SW 1271 (cell line): ENCODE data around the gene COL4A6.

Source experiments
- DNase-seq, 2 experiments: peaks; one replicate each; lab custom pipeline; 2025; lab: John Stamatoyannopoulos, UW

The COL4A6 gene

DNA sequence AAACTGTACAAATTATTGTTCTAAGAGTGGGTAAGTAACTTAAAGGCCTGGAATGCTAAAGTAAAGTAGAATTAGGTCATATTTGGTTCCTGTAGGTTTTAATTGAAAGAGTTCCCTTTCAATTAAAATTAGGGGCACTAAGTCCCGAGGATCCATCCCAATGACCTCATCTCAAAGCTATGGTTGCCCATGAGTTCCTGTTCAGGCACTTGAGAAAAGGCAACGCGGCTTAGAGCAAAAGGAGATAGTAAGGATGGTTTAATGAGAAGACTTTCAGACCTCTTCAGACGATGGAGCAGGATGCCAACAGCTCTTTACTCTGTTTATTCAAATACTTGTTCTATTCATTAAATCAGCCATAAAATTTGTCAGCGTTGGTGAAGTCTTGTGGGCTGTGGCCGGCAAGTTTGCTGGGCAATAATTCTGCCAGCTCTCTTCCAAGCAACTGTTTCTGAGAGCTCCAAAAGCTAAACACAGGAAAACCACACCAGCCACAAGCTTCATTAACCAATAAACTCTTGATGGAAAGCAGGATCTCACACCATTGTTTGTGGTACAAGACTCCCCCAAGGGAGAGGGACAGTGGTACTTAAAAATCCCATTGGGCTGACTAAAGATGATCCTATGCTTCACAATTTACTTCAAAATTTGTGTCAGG is 167.4 kb downstream of the COL4A6 start:
- no peak for DNase-seq

DNA sequence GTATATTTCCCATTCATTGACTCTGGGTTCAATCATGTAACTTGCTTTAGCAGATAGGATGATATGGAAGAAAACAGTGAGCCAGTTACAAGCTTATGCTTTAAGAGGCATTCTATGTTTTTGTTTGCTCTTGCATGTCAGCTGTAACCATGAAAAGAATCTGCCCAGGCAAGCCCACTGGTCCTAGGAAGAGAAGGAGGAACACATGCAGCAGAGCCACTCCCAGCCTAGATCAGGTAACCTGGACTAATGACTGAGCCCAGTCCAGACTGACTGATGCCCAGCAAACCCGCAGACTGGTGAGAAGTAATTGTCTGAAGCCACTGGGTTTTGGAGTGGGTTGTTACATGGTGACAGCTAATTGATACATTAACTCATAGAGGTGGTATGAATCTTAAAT is 167.9 kb downstream of the COL4A6 start:
- DNase-seq: no peak

DNA sequence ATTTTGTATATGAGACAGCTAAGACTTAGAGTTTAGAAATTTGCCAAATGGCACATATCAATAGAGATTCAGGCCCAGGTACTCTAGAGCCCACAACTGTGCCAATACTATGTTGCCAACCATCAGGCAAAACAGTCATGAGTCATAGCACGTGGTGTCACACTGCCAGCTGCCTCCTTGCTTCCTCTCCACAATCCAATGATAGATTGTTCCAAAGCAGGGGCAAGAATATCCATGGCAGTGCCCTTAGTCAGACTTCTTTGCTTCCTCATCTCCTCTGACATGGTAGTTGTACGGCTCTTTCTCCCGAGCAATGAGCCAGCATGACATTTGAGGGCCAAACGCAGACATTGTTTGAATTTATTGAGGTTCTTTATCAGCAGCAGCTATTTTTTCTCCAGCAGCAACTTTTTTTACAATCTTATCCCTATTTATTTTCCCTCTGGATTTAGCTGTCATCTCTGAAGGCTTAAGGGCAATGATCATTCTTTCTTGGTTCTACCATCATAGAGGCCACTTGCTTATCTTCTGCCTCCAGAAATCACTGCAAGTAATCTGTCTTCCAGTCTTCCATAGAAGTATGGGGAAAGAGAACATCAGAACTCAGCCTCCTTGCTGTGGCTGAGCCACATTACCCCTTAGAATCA is 169.7 kb downstream of the COL4A6 start:
- no peak for DNase-seq

DNA sequence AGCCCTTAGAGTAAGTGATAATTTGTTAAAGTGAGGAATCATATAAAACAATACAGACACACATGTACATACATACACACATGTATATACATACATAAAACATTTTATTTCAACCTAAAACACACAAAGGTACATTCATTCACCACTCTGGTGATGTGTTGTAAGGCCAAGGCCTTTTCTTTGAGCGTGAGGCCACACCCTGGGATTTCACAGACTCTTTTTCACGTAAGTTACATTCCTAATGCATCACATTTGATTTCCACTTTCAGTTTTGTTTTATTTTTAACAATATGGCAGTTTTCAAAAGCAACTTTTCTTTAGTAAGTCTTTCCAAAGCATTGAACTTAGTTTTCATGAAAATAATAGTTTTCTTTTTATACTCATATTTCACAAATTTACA is 170.7 kb downstream of the COL4A6 start:
- no peak for DNase-seq

DNA sequence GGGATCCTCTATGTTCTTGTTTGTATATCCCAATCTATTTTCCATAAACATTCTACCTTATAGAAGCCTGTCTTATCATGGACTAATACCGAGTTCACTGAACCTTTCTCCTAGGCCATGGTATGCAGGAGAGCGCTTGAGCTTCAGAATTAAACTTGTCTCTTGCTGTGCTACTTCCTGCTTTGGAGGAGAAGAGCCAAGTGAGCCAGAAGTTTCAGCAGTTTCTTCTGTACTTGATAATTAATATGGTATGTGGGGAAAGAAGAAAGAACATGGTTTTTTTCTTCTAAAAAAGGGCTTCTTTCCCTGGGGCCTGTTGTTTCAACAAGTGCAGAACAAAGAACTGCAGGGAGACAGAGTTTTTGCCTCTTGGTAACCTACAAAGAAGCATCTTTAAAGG is 173.8 kb downstream of the COL4A6 start:
- DNase-seq: no peak

DNA sequence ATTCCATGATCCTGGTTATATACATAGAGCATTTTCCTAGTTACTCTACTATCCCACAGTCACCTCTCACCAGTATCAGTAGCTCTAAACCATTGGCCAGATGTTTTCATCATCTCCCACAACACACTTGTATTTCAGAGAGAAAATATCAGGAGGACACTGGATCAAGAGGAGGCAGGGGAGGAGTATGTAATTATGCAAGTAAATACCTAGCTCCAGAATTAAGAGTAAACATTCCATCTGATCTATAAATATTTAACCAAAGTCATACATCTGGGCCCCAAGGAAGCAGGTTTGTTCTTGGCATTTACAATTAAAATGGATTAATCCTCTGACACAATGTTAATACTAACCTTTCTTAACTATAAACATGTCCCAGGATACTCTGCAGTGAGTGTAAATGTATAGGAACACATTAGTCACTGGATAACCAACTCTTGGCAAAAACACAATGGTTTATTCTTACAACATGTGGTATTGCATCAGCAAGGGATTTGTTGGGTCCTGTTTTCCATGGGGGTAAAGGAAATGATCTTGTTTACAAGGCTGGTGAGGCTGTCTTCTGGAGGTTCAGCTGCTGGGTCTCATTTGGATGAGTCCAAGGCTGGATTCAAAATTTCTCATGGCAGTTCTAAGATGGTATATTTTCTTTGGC is 176.5 kb downstream of the COL4A6 start:
- DNase-seq: no peak

DNA sequence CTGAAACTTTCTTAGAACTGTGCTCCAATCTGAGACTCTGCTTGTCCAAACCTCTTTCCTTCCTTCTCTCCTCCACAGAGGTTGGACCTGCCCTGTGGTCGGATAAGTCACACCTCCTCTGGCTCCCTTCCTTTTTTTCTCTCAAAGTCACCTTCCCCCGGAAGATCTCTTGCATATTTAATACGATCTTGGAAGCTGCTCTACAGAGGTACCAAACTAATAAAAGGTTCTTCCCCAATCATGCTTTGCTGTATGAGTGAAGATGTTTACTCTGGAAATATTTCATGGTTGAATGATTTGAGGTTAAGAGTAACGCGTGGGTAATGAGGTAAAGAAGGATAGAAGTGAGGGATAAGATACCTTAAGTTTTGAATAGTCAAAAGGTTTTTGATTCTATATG is 180.7 kb downstream of the COL4A6 start:
- DNase-seq: no peak

DNA sequence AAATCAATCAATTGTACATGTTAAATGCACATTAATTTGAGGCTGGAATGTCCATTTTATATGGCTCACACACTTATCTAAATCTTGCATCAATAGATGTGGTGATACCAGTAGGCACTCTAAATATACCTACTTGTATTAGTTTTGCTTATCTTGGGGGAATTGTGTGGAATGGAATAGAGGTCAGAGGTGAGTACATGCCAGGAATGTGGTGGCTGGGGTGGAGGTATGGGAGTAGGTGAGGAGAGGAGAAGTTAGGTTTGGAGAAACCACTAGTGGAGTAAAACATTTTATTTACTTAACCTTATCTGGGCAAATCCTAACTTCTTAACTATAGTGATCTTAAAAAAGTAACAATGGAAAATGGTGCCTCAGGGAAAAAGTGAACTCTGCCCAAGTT is 183.6 kb downstream of the COL4A6 start:
- DNase-seq: no peak

DNA sequence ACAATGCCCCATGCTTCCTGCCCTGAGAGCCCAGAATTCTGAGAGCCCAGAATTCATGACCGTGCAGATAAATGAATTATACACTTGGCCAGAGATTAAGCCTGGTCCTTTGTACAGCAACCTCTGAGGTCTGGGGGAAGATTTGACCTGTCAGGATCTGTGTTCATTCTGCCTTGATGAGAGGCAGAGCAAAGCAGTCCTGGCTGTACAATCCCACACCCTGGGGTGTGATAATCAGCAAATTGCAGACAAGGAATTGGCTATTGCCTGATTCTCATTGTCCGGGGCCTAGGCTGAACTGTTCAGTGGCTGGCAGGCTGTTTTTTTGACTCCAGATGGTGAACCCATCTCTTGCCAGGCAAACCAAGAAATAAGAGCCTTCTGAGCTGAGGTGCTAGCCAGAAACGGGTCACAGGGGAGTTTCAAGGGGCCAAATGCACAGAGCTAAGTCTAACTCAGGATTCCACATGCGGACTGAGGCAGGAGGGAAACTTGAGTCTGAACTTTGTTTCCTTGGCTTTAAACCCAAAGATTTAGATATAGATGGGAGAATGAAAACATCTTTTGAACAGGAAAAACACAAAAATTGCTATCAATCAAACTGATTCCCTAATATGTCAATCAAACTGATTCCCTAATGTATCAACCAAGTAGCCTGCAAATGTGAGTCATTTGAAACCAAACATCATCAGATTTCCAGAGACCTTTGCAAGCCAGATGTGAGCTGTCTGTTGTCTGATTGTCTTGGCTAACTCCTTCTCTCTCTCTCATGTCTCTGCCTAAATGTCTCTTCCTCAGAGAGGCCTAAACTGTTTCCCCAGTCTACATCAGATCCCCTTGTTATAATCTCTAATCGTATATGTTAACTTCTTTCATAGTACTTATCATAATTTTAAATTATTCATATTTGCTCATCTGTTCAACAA is 187.3 kb downstream of the COL4A6 start:
- no peak for DNase-seq

DNA sequence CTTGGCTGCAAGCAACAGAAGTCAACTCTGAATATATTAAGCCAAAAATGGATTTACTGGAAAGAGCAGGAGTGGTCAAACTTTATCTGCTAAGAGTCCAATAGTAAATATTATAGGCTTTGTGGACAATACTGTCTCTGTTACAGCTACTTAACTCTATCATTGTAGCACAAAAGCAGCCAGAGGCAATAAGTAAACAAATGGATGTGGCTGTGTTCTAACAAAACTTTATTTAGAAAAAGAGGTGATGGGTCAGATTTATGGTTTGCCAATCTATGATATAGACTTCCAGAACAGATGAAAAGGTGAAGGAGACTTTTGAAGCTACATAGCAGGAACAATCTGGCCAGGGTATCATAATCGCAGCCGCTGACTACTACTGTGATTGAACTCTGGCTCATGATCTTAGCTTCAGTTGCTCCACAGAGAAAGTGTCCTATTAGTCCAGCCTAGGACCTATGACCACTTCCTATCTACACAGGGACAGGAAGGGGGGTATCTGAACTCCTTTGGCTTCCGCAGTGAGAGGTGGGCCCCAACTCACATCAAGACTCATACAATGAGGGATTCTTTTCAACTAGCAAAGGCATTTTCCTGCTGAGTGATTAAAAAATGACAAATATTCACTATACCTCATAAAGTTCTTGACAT is 191.8 kb downstream of the COL4A6 start:
- DNase-seq: no peak

DNA sequence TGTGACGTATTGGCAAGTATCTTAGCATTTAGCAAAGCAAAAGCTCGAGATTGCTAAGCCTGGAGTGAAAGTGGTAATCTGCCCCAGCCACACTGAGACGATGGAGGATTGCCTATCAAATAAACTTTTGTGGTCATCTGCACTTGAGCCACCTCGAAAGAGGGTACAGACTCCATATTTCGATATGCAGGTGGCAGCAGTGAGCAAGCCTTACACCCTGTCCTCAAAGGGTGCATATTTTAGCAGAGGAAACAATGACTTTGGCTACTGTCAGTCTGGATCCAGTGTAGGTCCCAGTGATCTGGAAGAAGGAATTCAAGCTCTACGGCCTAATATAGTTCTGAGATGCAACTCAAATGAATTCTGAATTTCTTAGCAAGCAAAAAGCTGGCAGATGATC is 192.8 kb downstream of the COL4A6 start:
- no peak for DNase-seq

DNA sequence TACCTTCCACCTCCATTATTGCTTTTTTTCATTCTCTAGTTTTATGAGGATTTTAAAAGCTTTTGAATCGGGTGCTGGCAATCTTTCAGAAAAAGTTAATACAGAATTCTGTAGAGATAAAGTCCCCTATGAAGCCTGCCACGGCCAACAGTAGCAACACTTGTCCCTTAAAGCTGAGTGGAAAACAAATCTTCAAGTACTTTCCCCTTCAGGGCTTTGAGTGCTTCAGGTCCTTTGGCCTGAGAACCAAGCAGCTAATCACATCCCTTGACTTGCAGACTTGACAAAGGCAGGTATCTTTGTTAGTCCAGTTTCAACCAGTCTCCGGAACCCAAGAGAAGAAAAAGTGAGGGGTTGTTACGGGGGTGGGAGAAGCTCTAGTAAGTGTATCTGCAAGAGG is 202.2 kb downstream of the COL4A6 start:
- no peak for DNase-seq

DNA sequence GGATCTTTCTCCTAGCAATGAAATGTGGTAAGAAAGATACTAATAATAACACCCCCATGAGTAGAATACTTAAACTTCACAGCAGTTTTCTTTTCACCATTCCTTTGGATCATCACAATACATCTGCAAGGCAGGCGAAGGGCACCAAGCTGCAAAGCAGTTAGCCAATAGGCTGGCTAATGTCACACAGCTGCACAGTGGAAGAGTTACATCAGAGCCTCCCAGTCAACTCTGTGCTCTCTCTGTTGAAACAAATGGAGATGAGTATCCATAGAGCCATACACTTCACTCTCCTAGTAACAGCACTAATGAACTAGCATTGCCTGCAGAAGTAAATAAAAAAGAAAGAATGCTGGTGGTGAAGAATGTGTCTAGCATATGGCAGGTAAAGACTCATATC is 207.6 kb downstream of the COL4A6 start:
- DNase-seq: no peak

DNA sequence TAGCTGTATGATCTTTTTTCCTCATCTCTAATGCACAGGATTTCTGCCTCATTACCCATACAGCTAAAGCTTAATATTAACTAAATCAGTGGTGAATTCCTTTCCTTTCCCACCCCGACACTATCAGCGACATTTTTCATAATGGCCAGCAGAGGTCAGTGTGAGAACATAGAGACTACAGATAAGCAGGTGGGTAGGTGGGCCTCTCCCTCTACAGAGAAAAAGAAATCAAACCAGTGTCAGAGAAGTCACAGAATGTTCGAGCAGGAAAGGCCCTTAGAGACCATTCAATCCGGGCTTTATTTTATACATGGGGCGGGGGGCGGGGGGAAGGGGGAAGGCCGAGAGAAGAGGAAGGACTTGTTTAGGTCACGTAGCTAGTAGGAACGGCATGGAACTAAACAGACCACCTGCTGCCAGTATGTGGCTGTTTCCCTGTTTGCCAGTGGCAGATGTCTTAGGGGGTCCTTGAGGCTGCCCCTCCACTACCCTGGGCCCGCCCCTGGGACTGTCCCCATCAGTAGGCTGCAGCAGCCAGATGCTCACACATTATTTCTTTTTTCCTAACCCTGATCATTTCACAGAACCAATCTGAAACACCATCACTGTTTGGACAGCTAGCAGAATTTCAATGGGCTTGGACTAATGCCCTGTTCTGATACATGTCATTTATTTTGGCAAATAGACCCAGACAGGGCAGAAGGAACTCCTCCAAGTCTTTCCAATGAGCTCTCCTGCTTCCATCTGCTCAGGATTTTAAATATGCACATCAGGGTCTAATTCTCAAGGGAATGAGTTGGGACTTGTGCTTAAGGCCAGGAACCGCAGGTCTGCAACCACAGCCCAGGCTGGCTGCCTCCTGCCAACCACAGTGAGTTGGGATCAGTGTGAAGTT is 213.2 kb downstream of the COL4A6 start:
- DNase-seq: no peak

DNA sequence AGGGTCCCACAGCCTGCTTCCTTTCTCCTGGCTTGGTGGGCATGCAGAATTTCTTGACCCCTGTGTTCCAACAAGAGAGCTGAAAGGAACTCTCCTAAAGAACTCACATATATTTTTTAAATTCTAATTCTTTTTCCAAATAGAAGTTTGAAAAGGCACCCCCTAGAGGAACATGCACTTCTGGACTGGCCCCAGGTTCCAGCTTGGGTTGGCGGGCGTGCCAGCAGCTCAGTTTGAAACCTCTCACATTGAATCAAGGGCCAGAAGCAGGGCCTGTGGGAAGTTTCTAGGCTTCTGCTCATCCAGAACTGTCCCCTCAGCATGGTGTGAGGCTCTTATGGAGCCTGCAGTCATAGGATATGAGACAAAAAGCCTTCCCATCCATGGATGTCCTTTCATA is 214.0 kb downstream of the COL4A6 start:
- DNase-seq: no peak

DNA sequence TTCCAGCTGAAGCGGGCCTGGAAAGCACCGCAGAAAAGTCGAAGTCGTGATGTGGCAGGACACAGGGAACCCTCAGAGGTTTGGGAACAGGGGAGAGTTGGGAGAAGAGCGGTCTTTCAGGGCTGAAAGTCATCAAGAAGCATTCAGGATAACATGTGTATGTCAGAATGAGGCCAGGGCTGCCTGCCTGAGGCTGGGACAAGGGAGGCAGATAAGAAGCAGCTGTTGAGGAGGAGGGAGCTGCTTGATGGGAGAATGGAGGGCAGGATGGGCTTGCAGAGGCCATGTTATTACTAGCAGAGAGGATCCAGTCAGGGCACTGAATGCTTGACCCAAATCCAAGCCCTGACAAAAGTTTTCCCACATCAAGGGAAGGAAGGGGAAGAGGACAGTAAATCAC is 214.6 kb downstream of the COL4A6 start:
- no peak for DNase-seq

DNA sequence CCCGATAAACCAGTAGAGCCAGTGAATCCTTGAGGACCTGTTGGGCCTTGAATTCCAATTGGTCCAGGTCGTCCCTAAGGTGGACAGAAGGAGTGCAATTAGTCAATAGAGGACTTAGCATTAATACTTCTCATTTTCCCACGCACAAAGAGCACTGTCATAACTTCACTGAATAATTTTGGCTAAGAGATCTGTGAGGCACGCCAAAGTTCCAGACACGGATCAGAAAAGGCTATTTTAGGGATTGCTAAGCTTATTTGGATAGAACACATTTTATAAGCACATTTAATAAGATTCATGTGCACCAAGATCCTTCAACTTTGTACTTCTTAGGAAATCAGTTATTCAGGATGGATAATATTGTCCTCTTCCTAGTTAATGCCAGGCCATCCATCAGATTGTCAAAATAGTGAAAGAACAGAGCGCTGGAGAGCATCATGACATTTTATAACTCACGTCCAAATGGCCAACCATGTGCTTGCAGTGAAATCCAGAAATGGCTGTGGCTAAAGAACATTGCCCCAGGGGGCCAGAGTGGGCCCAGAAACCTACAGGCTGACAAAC is 216.8 kb downstream of the COL4A6 start:
- DNase-seq: no peak

DNA sequence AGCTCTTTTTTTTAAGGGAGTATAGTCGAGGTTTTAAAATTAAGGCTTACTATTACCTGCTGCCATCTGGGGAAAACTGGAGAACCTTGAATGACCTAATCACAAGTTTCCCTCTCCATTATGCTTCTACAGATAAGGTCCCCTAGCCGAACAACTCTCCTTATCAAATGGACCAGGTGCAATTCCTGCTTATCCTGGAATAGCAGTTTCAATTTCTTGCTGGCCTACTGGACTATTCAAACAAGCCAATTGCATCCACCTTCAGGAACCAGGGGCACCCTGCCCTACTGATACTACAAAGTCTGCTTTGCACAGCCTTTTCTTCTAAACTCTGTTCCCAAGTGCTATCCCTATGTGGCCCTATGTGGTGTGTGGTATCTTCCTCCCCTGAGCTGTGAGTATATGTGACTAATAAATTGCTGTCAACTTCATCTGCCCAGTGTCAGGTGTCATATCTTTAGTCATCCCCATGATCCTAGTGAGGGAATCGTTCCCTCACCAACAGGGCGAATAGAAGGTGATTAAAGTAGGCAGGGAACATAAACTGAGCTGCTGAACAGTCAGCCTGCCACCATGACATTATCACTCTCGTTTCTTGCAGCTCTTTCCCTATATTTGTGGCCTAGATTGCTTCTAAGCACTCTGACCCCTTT is 218.1 kb downstream of the COL4A6 start:
- DNase-seq: no peak

DNA sequence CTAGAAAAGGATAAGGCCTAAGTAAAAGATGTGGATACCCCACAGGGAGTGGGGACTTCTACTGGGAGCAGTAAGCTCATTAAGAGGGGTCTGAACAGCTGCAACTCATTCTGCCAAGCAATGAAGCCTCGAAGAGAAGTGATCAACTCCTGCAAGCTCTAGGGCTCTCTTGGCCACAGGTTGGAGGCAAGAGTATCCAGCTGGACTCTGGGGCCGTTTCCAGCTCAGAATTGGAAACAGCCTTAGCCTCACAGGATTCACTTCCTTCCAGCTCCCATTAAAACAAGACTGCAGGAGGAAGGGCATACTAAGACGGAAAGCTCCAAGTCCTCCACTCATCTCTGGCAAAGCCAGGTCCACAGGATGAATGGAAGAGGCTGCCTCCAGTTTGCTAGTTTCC is 220.3 kb downstream of the COL4A6 start:
- no peak for DNase-seq

DNA sequence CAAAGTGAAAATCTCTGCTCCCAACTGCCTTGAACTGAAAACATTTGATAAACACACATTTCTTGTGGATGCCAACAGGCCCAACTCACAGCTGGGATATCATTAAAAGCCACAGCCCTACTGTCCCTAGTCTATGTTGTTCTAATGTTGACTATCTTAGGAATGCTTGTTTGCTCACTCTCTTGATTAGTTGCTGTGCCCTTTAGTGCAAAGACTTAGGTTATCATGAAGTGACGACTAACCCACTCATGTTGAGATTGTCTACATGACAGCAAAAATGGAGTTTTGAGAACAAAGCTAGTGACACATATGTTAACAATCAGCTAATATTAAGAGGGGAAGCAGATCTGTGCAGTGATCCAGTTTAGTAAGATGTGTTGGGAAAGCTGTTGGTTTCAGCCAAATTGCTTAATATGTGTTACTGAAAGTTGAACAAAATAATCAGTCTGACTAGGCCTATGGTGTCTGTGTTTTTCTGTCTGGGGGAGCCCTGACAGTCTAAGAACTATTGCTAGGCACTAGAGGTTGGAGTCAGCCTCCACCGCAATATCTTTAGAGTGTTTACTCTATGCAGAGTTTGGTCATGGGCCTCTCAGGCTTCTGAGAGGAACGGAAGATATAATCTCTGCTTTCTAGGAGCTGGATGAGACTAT is 221.2 kb downstream of the COL4A6 start:
- DNase-seq: no peak
